DND-41 (cell line): Measurements from ENCODE around the gene SERPINB8.

Source experiments
- ATAC-seq: fragments of 200-7000 bp; cut with Tn5 transposase; 3 replicates; pipeline ENCODE4 v1.9.1; 2021; ENCODE audit warnings: low read depth; ENCODE audit not compliant: insufficient read depth
- DNase-seq: peaks from one replicate; pipeline ENCODE4 v3.0.0-alpha.2; 2020
- H2AFZ ChIP-seq: 2 replicates; pipeline ENCODE4 v1.6.0; 2012; ENCODE audit warnings: low read depth, low read length
- H3K27ac ChIP-seq: 2 replicates; pipeline ENCODE4 v1.5.1; 2012; ENCODE audit warnings: low read length, inconsistent platforms
- H3K27me3 ChIP-seq: fragments of 200-600 bp; sonication (generic); 2 replicates; pipeline ENCODE4 v1.6.0; 2012; ENCODE audit warnings: low read length, mild to moderate bottlenecking, inconsistent platforms; ENCODE audit not compliant: insufficient read depth, poor library complexity
- H3K36me3 ChIP-seq: 2 replicates; pipeline ENCODE4 v1.5.1; 2012; ENCODE audit warnings: low read length, inconsistent platforms; ENCODE audit not compliant: insufficient read depth
- H3K4me1 ChIP-seq: 2 replicates; pipeline ENCODE4 v1.5.1; 2012; ENCODE audit warnings: mild to moderate bottlenecking, low read length; ENCODE audit not compliant: insufficient read depth
- H3K4me2 ChIP-seq: 2 replicates; pipeline ENCODE4 v1.6.0; 2012; ENCODE audit warnings: mild to moderate bottlenecking, moderate library complexity, low read length, inconsistent platforms; ENCODE audit not compliant: insufficient read depth
- H3K4me3 ChIP-seq, 2 experiments: fragments of 200-600 bp in 1 of 2; shearing (Covaris generic) in 1 of 2; 2 replicates each; pipeline ENCODE4 v1.5.1; 2012 to 2016; ENCODE audit warnings: inconsistent platforms in 2 of 2, low read length in 2 of 2, mild to moderate bottlenecking in 2 of 2, low read depth in 1 of 2, moderate library complexity in 1 of 2
- H3K79me2 ChIP-seq: 2 replicates; pipeline ENCODE4 v1.6.0; 2012; ENCODE audit warnings: low read length, inconsistent platforms; ENCODE audit not compliant: insufficient read depth
- H3K9ac ChIP-seq: 2 replicates; pipeline ENCODE4 v1.6.0; 2012; ENCODE audit warnings: low read depth, mild to moderate bottlenecking, inconsistent platforms, low read length, moderate library complexity
- H3K9me3 ChIP-seq: 2 replicates; pipeline ENCODE4 v1.5.1; 2012; ENCODE audit warnings: low read length, moderate library complexity, mild to moderate bottlenecking, inconsistent platforms; ENCODE audit not compliant: insufficient read depth, severe bottlenecking
- H4K20me1 ChIP-seq: 2 replicates; pipeline ENCODE4 v1.6.0; 2012; ENCODE audit warnings: low read length; ENCODE audit not compliant: insufficient read depth
- CTCF ChIP-seq: IDR thresholded peaks from 2 replicates; pipeline ENCODE4 v1.5.1; 2012; ENCODE audit warnings: borderline replicate concordance, low read length, moderate library complexity, mild to moderate bottlenecking; ENCODE audit not compliant: poor library complexity, severe bottlenecking; ENCODE audit errors: extremely low read depth
- EZH2 ChIP-seq: IDR thresholded peaks from 3 replicates; pipeline ENCODE4 v1.6.1; 2012; ENCODE audit warnings: borderline replicate concordance, low read depth, mild to moderate bottlenecking, moderate library complexity, low read length, inconsistent platforms; ENCODE audit not compliant: severe bottlenecking

SERPINB8 gene

GRCh38 chr18:63974991-63975390 is 5.1 kb downstream of the SERPINB8 start:
- H2AFZ ChIP-seq = peak overlapping the region; percentile 57
- H3K4me1 ChIP-seq = peaks cover 54% of the 10 kb centered on the region
- no peaks in the 10 kb centered on the region for H4K20me1 ChIP-seq
- no peaks in the 10 kb centered on the region for H3K9me3 ChIP-seq
- H3K4me3 ChIP-seq = no peak overlapping the region
- H3K9ac ChIP-seq = 0 out of 2 replicates have a peak overlapping the region, but pooled peaks have one; percentile 14
- H3K4me2 ChIP-seq = peak overlapping the region; percentile 30; the same call in 1 of the 2 replicates
- TF ChIP-seq EZH2 = no peak
- TF ChIP-seq CTCF = peak; percentile 65
- H3K36me3 ChIP-seq = no peaks in the 10 kb centered on the region
- H3K79me2 ChIP-seq = peaks cover 5% of the 10 kb centered on the region; the same call in 1 of the 2 replicates
- no peak for ATAC-seq
- no peaks in the 10 kb centered on the region for H3K27me3 ChIP-seq
- peak; percentile 44 for DNase-seq
- H3K27ac ChIP-seq = peak overlapping the region; percentile 65

GRCh38 chr18:63975628-63976027 is 5.7 kb downstream of the SERPINB8 start:
- no peak for TF ChIP-seq EZH2
- no peak for TF ChIP-seq CTCF
- Histone ChIP-seq H3K4me3 (no peak overlapping the region), H4K20me1 (no peaks in the 10 kb centered on the region), H3K4me2 (no peak overlapping the region), H3K9ac (peak overlapping the region; percentile 14; the same call in 1 of the 2 replicates), H3K9me3 (no peaks in the 10 kb centered on the region), H3K79me2 (peaks cover 5% of the 10 kb centered on the region; the same call in 1 of the 2 replicates), H2AFZ (0 out of 2 replicates have a peak overlapping the region, but pooled peaks have one; percentile 8), H3K4me1 (peaks cover 58% of the 10 kb centered on the region), H3K27ac (peak overlapping the region; percentile 65; the same call in 1 of the 2 replicates), H3K36me3 (peaks cover 2% of the 10 kb centered on the region; the same call in 1 of the 2 replicates), H3K27me3 (no peaks in the 10 kb centered on the region)
- ATAC-seq = no peak
- DNase-seq = no peak

- no peak overlapping the region for H3K4me3 ChIP-seq
- DNase-seq = no peak
- H3K79me2 ChIP-seq = peaks cover 5% of the 10 kb centered on the region; the same call in 1 of the 2 replicates
- peaks cover 53% of the 10 kb centered on the region for H3K4me1 ChIP-seq
- no peak overlapping the region for H2AFZ ChIP-seq
- no peaks in the 10 kb centered on the region for H3K27me3 ChIP-seq
- H3K36me3 ChIP-seq = peaks cover 16% of the 10 kb centered on the region; the same call in 1 of the 2 replicates
- no peak for ATAC-seq
- H3K9me3 ChIP-seq = no peaks in the 10 kb centered on the region
- no peaks in the 10 kb centered on the region for H4K20me1 ChIP-seq
- no peak overlapping the region for H3K9ac ChIP-seq
- H3K27ac ChIP-seq = no peak overlapping the region
- TF ChIP-seq CTCF (no peak), EZH2 (no peak)
- H3K4me2 ChIP-seq = no peak overlapping the region
Measured at GRCh38 chr18:63977040-63977439, 7.2 kb downstream of the SERPINB8 start.
